GM18499 (cell line): ENCODE results near the gene POLR2F.
"Not testable (repeated sequence)": the region's sequence is repeated elsewhere in the genome, so short reads cannot be mapped to it uniquely, and the experiment has no call there.

ENCODE experiments used
- ATAC-seq: cut with Tn5 transposase; IDR thresholded peaks from one replicate; pipeline ENCODE4 v1.9.1; 2021; ENCODE audit warnings: moderate number of reproducible peaks; ENCODE audit not compliant: insufficient read depth, unreplicated experiment

Gene POLR2F

DNA sequence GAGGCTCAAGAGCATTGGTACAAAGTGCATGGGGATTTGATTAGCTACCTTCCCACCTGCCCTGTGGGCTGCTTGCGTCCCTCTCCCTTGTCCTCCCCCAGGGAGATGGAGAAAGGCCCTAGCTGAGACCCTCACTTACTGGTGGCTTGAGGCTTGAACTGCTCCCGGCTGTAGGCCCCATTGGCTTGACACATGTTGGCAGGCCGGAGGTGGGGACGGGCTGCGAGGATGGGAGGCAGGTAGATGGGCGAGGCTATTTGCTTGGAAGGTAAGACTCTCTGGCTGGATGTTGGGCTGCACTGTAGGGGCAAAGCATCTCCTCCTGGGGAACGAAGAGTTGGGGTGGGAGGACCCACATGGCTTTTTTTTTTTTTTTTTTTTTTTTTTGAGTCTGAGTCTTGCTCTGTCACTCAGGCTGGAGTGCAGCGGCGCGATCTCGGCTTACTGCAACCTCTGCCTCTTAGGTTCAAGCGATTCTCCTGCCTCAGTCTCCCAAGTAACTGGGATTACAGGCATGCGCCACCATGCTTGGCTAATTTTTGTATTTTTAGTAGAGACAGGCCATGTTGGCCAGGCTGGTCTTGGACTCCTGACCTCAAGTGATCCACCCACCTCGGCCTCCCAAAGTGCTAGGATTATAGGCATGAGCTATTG is 6.2 kb upstream of the POLR2F start:
- ATAC-seq, result not testable (repeated sequence)

DNA sequence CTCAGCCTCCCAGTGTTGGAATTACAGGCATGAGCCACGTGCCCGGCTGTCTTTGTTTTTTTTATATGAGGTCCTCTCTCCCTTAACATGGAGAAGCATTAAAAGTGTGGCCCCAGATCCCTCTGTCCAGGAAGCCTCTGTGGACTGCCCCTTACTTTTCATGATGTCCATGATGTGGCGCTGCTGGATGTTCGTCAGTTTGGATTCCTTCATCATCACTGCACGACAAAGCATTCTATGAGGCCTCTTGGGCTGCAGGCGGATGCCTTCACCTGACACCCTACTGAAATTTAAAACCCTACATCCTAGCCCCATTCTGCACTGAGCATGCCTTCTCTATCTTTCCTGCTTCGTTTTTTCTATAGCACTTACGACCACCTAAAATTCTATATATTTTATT is 2.2 kb upstream of the POLR2F start:
- no peak for ATAC-seq

DNA sequence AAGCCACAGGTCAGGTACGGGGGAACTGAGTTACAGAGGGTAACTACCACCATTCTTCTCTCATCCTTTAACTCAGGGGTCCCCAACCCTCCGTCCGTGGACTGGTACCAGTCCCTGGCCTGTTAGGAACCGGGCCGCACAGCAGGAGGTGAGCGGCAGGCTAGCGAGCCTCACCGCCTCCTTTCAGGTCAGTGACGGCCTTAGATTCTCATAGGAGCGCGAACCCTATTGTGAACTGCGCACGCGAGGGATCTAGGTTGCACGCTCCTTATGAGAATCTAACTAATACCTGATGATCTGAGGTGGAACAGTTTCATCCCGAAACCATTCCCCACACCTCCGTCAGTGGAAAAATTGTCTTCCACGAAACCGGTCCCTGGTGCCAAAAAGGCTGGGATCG is 870 bp upstream of the POLR2F start:
- not testable (repeated sequence) for ATAC-seq

DNA sequence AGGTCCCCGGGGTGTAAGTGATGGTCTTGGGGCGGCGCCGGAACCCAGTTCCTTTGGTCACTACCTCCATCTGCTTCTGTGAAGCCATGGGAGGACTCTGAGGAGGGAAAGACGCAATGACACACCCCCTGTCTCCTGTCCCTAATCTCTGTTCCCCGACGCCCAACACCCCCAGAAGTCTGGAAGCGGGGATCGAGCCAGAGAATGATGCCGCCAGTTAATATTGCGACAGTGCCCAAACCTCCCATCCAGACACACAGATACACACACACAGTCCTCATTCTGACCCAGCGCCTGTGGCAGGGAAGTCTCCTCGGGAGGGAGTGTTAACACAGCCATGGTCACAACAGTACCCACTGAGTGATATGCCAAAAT is 450 bp upstream of the POLR2F start:
- ATAC-seq, result peak; percentile 28

DNA sequence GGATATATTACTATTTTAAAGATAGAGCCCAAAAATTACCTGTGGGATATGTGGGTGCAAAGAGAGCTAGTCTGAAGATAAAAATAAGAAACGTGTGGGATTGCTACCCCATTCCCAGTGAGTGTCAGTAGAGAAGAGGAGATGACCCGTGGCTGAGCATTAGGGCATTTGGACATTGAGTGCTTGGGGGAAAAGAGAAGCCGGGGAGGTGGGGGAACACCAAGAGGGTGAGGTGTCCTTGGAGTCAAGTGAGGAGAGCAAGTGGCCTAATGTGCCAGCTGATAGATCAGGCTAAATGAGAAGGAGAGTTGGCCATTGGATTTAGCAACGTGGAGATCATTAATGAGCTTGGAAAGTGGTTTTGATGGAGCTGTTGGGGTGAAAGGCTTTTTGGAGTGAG is 1.2 kb downstream of the POLR2F start:
- no peak for ATAC-seq

DNA sequence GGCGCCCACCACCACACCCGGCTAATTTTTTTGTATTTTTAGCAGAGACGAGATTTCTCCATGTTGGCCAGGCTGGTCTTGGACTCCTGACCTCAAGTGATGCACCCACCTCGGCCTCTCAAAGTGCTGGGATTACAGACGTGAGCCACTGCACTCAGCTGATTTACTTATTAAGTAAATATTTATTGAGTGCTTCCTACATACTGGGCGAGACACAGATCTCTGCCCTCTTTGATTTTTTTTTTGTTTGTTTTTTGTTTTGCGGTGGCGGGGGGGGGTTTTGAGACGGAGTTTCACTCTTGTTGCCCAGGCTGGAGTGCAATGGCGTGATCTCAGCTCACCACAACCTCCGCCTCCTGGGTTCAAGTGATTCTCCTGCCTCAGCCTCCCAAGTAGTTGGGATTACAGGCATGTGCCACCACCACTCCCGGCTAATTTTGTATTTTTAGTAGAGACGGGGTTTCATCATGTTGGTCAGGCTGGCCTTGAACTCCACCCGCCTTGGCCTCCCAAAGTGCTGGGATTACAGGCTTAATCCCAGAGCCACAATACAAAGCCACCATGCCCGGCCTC is 2.4 kb downstream of the POLR2F start:
- not testable (repeated sequence) for ATAC-seq

DNA sequence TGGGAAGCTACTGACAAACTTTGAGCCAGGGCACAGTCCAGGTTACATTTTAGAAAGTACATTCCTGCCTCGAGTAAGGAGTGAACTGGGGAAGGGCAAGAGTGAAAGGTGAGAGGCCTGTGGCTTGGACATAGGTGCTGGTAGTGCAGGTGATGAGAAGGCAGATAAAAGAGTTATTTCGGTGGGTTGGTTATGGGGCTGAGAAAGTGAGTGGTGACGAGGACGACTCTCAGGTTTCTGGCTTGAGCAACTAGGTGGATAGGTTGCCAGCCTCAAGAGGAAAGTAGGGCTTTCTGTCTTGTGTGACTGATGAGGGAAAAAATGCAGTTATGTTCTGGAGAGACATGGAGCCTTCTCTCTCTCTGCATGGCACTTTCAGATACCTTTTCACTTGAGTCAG is 3.7 kb downstream of the POLR2F start:
- ATAC-seq, result no peak

DNA sequence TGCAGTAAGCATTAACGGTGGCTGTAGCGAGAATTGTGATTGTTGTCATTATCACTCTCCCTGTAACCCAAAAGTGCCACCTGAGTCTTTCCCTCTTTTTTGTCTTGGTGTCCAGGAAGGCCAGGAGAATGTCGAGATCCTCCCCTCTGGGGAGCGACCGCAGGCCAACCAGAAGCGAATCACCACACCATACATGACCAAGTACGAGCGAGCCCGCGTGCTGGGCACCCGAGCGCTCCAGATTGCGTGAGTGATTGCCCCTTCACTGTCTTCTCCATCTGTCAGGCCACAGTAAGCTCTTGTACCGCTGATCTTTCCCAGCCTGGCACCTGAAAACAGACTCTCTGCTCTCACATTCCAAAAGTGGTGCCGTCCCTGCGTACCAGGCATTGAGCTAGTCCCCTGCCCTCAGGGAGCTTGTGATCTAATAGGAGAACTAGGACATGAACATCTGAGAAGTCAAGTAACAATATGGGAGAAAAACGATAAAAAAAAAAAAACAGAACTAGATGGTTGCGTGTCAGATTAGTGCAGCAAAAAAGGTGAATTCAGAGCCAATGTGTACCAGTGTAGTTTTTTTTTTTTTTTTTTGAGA is 5.8 kb downstream of the POLR2F start:
- no peak for ATAC-seq

DNA sequence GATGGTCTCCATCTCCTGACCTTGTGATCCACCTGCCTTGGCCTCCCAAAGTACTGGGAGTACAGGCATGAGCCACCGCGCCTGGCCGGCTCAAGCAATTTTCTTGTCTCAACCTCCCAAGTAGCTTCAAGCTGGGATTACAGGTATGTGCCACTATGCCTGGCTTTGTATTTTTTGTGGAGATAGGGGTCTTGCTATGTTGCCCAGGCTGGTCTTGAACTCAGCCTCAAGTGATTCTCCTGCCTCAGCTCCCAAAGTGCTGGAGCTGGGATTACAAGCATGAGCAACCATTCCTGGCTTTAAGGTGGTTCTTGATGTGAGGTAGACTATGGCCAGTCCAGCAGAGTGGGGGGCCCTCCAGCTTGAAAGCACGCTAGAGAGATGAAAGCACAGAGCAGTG is 7.6 kb downstream of the POLR2F start:
- ATAC-seq, result no peak

DNA sequence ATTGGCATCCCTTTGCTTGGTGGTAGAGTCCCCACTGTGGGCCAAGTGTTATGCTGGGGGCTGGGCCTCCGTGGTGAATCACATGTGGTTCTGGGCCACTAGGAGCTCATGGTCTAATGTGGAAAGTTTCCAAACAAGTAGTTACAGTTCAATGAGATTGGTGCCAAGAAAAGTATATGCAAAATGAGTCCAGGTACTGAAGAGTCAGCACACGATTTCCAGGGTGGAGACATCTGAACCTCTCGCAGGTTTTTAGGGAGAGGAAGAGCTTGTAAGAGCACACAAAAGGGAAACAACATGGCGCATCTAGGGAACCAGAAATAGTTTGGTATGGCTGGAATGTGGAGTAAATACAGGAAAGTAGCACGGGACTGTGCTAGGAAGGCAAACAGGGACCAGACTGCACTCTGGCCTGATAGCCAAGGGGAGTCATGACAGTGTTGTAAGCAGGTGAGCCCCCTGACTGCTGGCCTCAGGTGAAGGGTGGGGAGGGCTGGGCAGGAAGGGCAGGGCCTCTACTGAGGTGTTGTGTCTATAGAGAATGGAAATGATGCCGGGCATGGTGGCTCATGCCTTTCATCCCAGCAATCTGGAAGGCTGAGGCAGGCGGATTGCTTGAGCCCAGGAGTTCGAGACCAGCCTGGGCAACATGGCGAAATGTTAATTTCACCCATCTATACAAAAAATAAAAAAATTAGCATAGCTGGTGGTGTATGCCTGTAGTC is 12.6 kb downstream of the POLR2F start:
- ATAC-seq, result no peak

DNA sequence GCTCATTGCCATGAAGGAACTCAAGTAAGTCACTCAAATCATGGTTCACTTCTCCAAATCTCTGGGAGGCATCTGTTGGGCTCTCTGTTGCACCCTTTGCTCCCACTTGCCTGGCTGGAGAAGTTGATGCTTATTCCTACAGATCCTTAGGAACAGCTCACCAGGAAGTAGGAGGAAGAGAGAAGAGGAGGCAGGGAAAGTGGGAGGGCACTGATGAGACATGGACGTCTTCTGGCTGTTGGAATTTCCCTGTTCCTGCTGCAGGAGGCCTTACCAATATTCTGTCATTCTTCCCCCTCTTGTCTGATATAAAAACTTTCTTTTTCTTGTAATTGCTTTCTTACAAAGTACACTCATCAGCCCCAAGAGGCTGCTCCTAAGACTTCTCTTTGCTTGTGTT is 13.6 kb downstream of the POLR2F start:
- no peak for ATAC-seq

DNA sequence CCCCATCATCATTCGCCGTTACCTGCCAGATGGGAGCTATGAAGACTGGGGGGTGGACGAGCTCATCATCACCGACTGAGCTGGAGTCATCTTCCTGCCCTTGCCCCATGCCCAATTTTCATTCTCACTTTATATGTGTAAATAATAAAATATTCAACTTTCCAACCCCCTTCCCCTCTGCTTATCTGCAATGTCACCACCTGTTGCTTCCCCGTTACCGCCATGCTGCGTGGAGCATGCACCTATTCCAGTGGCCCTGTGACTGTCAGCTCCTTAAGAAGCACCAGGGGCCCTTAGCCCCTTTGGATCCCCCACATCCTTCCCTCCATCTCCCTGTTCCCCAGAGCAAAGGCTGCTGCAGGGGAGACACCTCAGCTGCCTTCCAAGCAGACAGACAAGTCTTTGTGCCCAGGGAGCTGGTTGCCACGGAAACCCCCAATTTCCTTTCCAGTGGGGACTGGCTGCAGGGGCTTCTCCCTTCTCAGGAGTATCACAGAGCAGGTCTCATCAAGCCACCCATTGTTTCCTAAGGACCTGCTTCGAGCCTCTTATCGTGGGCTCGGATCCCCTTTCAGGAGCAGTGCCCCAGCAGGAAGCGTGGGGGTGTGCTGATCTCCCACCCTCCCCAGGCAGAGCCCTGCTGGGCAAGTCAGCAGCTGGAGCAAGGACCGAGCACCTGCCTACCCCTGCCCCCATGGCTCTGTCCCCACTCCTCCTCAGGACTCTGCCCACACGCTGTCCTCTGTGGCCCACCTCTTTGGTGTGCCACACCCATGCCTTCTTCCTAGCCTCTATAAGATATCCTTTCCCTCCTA is 14.3 kb downstream of the POLR2F start:
- no peak for ATAC-seq

DNA sequence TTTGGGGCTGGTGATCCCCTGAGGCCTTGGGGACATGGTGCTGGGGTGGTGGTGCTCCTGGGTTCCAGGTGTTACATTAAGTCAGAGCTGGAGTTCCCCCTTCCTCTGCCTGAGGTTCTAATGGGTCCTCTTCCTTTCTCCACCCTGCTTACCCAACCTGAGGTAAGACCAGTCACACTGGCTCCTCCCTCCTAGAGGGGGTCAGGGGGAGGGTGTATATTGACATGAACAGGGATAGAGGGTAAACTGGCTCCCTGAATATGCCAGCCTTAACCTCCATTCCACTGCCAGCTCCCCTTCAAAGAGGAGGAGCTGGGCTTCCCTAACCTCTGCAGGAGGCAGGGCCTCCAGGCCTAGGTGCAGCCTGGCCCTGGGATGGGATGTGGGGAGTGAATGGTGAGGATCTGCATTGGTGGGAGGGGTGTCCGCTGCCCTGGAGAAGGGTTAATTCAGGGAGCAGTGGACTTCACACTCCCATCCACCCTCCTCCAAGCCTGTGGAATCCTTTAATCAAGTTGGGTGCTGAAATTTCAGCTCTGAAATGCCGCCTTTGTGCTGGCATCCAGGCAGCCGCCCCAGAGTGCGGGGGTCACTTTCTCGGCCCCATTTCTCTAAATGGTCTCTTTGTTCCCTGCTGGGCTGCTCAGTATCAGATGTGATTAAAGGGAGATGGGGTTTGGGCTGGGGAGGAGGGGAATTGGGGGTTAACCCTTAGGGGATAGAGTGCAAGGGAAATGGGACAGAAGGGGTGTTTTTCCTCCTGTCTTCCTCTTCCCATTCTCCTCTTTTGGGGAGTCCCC is 15.2 kb downstream of the POLR2F start:
- ATAC-seq, result no peak

DNA sequence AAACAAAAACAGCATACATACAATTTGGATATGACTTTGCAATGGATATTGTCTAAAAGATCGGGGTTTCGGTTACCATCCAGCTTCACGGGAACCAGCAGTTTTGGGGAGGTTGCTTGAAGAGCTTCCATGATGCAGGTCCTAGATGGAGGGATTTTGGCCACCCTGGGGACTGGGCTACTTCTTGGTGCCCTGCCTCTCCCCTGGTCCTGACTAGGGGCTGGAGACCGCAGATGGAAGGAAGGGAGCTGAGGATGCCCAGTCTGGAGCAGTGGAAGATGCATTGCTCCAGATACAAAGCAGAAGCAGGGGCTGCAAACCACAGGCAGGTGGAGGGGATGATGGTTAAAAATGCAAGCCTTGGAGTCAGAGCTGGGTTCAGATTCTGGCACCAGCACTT is 17.4 kb downstream of the POLR2F start:
- no peak for ATAC-seq

DNA sequence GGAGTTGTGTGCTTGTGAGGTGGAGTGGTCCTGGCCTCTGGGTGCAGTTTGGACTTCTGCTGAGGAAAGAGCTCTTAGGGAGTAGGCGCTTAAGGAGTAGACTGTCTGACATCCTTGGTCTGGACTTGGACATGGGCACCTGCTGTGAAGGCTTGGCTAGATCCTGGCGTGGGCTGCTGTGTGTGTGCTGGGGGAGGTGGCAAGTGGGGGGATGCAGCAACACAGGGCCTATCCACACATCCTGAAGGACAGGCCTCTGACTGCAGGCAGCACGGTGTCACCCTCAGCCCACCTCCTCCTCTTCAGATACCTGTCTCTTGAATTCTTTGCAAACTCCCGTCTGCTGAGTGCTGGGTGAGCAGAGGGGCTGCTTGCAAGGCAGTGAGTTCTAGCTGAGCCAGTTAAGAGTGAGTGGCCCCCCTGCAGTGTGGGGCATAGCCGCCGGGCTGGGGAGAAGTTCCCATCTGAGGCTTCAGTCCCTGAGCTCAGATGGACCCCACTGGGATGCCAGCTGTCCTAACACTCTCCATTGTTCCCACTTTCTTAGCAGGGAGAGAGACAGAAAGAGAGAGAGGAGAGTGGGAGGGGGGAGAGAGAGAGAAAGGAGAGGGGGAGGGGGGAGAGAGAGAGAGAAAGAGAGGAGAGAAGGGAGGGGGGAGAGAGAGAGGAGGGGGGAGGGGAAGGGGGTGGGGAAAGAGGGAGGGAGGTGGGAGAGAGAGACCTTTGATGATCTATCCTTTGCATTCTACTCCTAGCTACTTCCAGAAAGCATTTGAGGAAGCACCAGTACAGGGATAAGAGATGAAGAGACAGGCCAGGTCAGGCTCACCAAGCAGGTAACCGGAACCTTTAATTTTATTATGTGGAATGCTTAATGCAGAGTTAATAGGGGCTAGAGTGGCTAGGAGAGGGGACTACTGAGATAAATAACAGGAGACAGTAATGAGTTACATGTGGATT is 18.3 kb downstream of the POLR2F start:
- no peak for ATAC-seq

DNA sequence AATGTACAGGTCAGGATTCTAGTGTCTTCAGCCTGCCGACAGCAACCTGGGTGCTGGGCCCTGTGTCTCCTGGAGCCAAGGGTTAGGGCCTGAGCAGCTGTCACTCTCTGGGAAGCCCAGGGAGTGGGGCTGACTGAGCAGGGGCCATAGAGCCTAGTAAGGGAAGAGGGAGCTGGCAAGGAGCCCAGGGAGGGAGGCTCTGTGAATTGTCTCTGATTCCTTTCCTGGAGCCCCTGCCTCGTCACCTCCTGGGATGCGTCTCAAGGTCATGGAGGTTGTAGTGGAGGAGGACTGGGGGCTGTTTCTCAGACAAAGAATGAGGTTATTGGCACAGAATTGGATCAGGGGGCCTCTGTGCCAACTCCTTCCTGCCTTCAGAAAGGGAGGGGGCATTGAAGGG is 19.0 kb downstream of the POLR2F start:
- no peak for ATAC-seq

DNA sequence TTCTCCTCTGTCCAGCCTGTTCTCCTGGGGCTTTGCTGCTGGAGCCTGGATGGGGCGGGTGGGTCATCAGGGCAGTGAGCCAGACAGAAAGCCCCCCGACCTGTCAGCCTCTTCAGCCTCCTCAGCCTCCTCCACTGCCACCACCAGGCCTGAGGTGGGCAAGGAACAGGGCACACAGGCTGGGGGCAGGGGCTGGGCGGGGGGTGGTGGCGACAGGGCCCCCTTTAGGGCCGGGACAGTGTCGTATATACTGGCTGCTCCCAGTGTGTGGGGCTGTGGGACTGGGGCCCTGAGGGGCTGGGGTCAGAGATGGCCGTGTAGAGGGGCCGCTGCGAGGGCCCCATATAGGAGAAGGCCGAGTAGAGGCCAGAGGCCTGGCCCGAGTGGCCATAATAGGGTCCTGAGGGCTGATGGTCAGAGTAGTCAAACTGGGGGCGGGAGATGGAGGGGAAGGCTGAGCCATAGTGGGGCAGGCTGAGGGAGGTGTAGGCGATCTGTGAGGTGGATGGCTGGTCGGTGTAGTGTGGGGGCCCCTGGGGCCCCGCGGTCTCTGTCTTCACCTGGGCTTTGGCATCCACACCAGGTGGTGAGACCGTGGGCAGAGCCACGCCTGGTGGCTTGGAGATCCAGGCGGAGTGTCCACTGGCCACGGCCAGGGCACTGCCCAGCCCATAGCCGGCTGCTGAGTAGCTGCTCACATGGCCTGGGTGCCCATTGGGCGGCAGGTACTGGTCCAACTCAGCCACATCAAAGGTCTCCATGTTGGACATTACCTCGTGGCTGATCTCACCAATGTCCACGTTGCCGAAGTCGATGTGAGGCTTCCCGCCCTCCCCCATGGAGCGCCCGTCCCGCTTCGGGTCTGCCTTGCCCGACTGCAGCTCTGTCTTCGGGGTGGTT is 20.0 kb downstream of the POLR2F start:
- no peak for ATAC-seq

DNA sequence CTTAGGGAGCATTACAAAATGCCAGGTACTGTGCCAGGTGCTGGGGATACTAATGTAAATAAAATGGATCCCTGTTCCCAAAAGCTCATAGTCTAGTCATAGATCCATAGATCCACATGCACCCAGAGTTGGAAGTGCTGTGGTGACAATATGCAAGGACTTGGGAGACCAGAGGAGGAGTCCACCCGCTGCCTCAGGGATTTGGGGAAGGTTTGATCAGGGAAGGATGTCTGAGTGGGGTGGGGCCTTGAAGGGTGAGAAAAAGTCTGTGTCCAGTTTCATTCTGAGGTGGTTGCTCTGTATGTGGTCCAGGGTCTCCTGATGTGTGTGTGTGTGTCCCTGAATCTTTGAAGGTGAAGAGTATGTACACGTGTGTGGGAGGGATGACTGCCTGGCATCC is 21.7 kb downstream of the POLR2F start:
- no peak for ATAC-seq
